ENCODE data around the gene FAM118A.

The FAM118A gene

GRCh38 chr22:45308957-45309421, 745 bp upstream of the FAM118A start:
- no peak for DNase-seq
- Histone ChIP-seq H3K4me3 (ENCODE audit: insufficient read depth, low read depth, low read length, poor library complexity, severe bottlenecking) (peak overlapping the region; percentile 51), H3K27ac (ENCODE audit: insufficient read depth, low read length, poor library complexity, severe bottlenecking) (peak overlapping the region; percentile 82)

GRCh38 chr22:45310331-45310976, 720 bp downstream of the FAM118A start:
- peak overlapping the region; percentile 79 for H3K4me3 ChIP-seq (ENCODE audit: insufficient read depth, low read depth, low read length, poor library complexity, severe bottlenecking)
- H3K4me1 ChIP-seq (ENCODE audit: control insufficient read depth, insufficient read depth, low read length, poor library complexity, severe bottlenecking) = peaks cover 23% of the 10 kb centered on the region
- DNase-seq = no peak
- H3K27me3 ChIP-seq (replicated peaks; ENCODE audit: control insufficient read depth, insufficient read depth, low read length, poor library complexity, severe bottlenecking) = no peaks in the 10 kb centered on the region
- H3K27ac ChIP-seq (ENCODE audit: insufficient read depth, low read length, poor library complexity, severe bottlenecking) = peak overlapping the region; percentile 82
- no peaks in the 10 kb centered on the region for H3K9me3 ChIP-seq (ENCODE audit: control insufficient read depth, low read length)
- H3K36me3 ChIP-seq (ENCODE audit: control insufficient read depth, insufficient read depth, low read length) = no peaks in the 10 kb centered on the region

More at GRCh38 chr22:45308957-45309421, 745 bp upstream of the FAM118A start:
- Histone ChIP-seq H3K9me3 (ENCODE audit: control insufficient read depth, low read length) (no peaks in the 10 kb centered on the region), H3K36me3 (ENCODE audit: control insufficient read depth, insufficient read depth, low read length) (no peaks in the 10 kb centered on the region), H3K27me3 (replicated peaks; ENCODE audit: control insufficient read depth, insufficient read depth, low read length, poor library complexity, severe bottlenecking) (no peaks in the 10 kb centered on the region), H3K4me1 (ENCODE audit: control insufficient read depth, insufficient read depth, low read length, poor library complexity, severe bottlenecking) (peaks cover 23% of the 10 kb centered on the region)

- Histone ChIP-seq H3K36me3 (ENCODE audit: control insufficient read depth, insufficient read depth, low read length) (no peaks in the 10 kb centered on the region), H3K9me3 (ENCODE audit: control insufficient read depth, low read length) (no peaks in the 10 kb centered on the region), H3K4me3 (ENCODE audit: insufficient read depth, low read depth, low read length, poor library complexity, severe bottlenecking) (peak overlapping the region; percentile 79), H3K4me1 (ENCODE audit: control insufficient read depth, insufficient read depth, low read length, poor library complexity, severe bottlenecking) (peaks cover 25% of the 10 kb centered on the region), H3K27ac (ENCODE audit: insufficient read depth, low read length, poor library complexity, severe bottlenecking) (peak overlapping the region; percentile 82), H3K27me3 (replicated peaks; ENCODE audit: control insufficient read depth, insufficient read depth, low read length, poor library complexity, severe bottlenecking) (no peaks in the 10 kb centered on the region)
- DNase-seq = no peak
These were observed 1.3 kb downstream of the FAM118A start for GRCh38 chr22:45310977-45311531.

GRCh38 chr22:45312415-45312814, 2.7 kb downstream of the FAM118A start:
- Histone ChIP-seq H3K27ac (ENCODE audit: insufficient read depth, low read length, poor library complexity, severe bottlenecking) (no peak overlapping the region), H3K4me1 (ENCODE audit: control insufficient read depth, insufficient read depth, low read length, poor library complexity, severe bottlenecking) (peaks cover 34% of the 10 kb centered on the region), H3K36me3 (ENCODE audit: control insufficient read depth, insufficient read depth, low read length) (no peaks in the 10 kb centered on the region), H3K4me3 (ENCODE audit: insufficient read depth, low read depth, low read length, poor library complexity, severe bottlenecking) (no peak overlapping the region), H3K9me3 (ENCODE audit: control insufficient read depth, low read length) (no peaks in the 10 kb centered on the region), H3K27me3 (replicated peaks; ENCODE audit: control insufficient read depth, insufficient read depth, low read length, poor library complexity, severe bottlenecking) (no peaks in the 10 kb centered on the region)
- DNase-seq = no peak

GRCh38 chr22:45312856-45313255, 3.1 kb downstream of the FAM118A start:
- Histone ChIP-seq H3K4me3 (ENCODE audit: insufficient read depth, low read depth, low read length, poor library complexity, severe bottlenecking) (no peak overlapping the region), H3K4me1 (ENCODE audit: control insufficient read depth, insufficient read depth, low read length, poor library complexity, severe bottlenecking) (peaks cover 38% of the 10 kb centered on the region), H3K27ac (ENCODE audit: insufficient read depth, low read length, poor library complexity, severe bottlenecking) (no peak overlapping the region), H3K9me3 (ENCODE audit: control insufficient read depth, low read length) (no peaks in the 10 kb centered on the region), H3K36me3 (ENCODE audit: control insufficient read depth, insufficient read depth, low read length) (no peaks in the 10 kb centered on the region), H3K27me3 (replicated peaks; ENCODE audit: control insufficient read depth, insufficient read depth, low read length, poor library complexity, severe bottlenecking) (no peaks in the 10 kb centered on the region)
- no peak for DNase-seq

GRCh38 chr22:45314054-45314721, 4.5 kb downstream of the FAM118A start:
- no peaks in the 10 kb centered on the region for H3K9me3 ChIP-seq (ENCODE audit: control insufficient read depth, low read length)
- H3K4me3 ChIP-seq (ENCODE audit: insufficient read depth, low read depth, low read length, poor library complexity, severe bottlenecking) = no peak overlapping the region
- no peaks in the 10 kb centered on the region for H3K36me3 ChIP-seq (ENCODE audit: control insufficient read depth, insufficient read depth, low read length)
- DNase-seq = no peak
- H3K27me3 ChIP-seq (replicated peaks; ENCODE audit: control insufficient read depth, insufficient read depth, low read length, poor library complexity, severe bottlenecking) = no peaks in the 10 kb centered on the region
- peaks cover 41% of the 10 kb centered on the region for H3K4me1 ChIP-seq (ENCODE audit: control insufficient read depth, insufficient read depth, low read length, poor library complexity, severe bottlenecking)
- H3K27ac ChIP-seq (ENCODE audit: insufficient read depth, low read length, poor library complexity, severe bottlenecking) = no peak overlapping the region

GRCh38 chr22:45314786-45315185, 5.1 kb downstream of the FAM118A start:
- no peaks in the 10 kb centered on the region for H3K36me3 ChIP-seq (ENCODE audit: control insufficient read depth, insufficient read depth, low read length)
- no peak for DNase-seq
- no peak overlapping the region for H3K27ac ChIP-seq (ENCODE audit: insufficient read depth, low read length, poor library complexity, severe bottlenecking)
- H3K9me3 ChIP-seq (ENCODE audit: control insufficient read depth, low read length) = no peaks in the 10 kb centered on the region
- no peaks in the 10 kb centered on the region for H3K27me3 ChIP-seq (replicated peaks; ENCODE audit: control insufficient read depth, insufficient read depth, low read length, poor library complexity, severe bottlenecking)
- H3K4me3 ChIP-seq (ENCODE audit: insufficient read depth, low read depth, low read length, poor library complexity, severe bottlenecking) = no peak overlapping the region
- H3K4me1 ChIP-seq (ENCODE audit: control insufficient read depth, insufficient read depth, low read length, poor library complexity, severe bottlenecking) = peaks cover 42% of the 10 kb centered on the region

GRCh38 chr22:45316796-45317526, 7.2 kb downstream of the FAM118A start:
- H3K36me3 ChIP-seq (ENCODE audit: control insufficient read depth, insufficient read depth, low read length) = no peaks in the 10 kb centered on the region
- peaks cover 26% of the 10 kb centered on the region for H3K4me1 ChIP-seq (ENCODE audit: control insufficient read depth, insufficient read depth, low read length, poor library complexity, severe bottlenecking)
- H3K27me3 ChIP-seq (replicated peaks; ENCODE audit: control insufficient read depth, insufficient read depth, low read length, poor library complexity, severe bottlenecking) = no peaks in the 10 kb centered on the region
- peak overlapping the region; percentile 99 for H3K27ac ChIP-seq (ENCODE audit: insufficient read depth, low read length, poor library complexity, severe bottlenecking)
- no peak for DNase-seq
- no peaks in the 10 kb centered on the region for H3K9me3 ChIP-seq (ENCODE audit: control insufficient read depth, low read length)
- H3K4me3 ChIP-seq (ENCODE audit: insufficient read depth, low read depth, low read length, poor library complexity, severe bottlenecking) = no peak overlapping the region

- H3K9me3 ChIP-seq (ENCODE audit: control insufficient read depth, low read length) = no peaks in the 10 kb centered on the region
- H3K4me1 ChIP-seq (ENCODE audit: control insufficient read depth, insufficient read depth, low read length, poor library complexity, severe bottlenecking) = peaks cover 26% of the 10 kb centered on the region
- H3K27ac ChIP-seq (ENCODE audit: insufficient read depth, low read length, poor library complexity, severe bottlenecking) = peak overlapping the region; percentile 99
- H3K4me3 ChIP-seq (ENCODE audit: insufficient read depth, low read depth, low read length, poor library complexity, severe bottlenecking) = peak overlapping the region; percentile 40
- peaks cover 6% of the 10 kb centered on the region for H3K36me3 ChIP-seq (ENCODE audit: control insufficient read depth, insufficient read depth, low read length)
- H3K27me3 ChIP-seq (replicated peaks; ENCODE audit: control insufficient read depth, insufficient read depth, low read length, poor library complexity, severe bottlenecking) = no peaks in the 10 kb centered on the region
- DNase-seq = no peak
These were observed 7.9 kb downstream of the FAM118A start for GRCh38 chr22:45317551-45318167.
